Kidney (tissue), 14 donors: ENCODE results near the gene CLDN6. TPM values are rescaled to one million over a fixed set of nuclear protein-coding genes. Genes with fewer than 3 reads are reported as not detected.

ENCODE experiments used
- DNase-seq, 5 donors: peaks; one replicate each; pipeline ENCODE4 v3.0.0-alpha.2; 2013 to 2020
- FAIRE-seq: peaks from 2 replicates; lab custom pipeline; 2012; peaks lifted over from hg19 to GRCh38; lab: Jason Lieb, UNC
- H3K27ac ChIP-seq, 2 donors: one replicate each; pipeline ENCODE4 v1.7.0; 2013; ENCODE audit warnings: low read depth in 2 of 2, low read length in 2 of 2, inconsistent platforms in 1 of 2
- H3K27me3 ChIP-seq: one replicate; pipeline ENCODE4 v1.7.1; 2013; ENCODE audit warnings: low read length, inconsistent platforms; ENCODE audit not compliant: control insufficient read depth, insufficient read depth
- H3K36me3 ChIP-seq, 3 donors: one replicate each; pipeline versions ENCODE4 v1.7.0 to v1.7.1; 2013; ENCODE audit warnings: low read length in 3 of 3, control low read depth in 1 of 3, inconsistent platforms in 1 of 3; ENCODE audit not compliant: insufficient read depth in 3 of 3, control insufficient read depth in 2 of 3
- H3K4me1 ChIP-seq, 3 donors: one replicate each; pipeline versions ENCODE4 v1.7.0 to v1.7.1; 2013; ENCODE audit warnings: low read length in 3 of 3, inconsistent platforms in 1 of 3, low read depth in 1 of 3; ENCODE audit not compliant: control insufficient read depth in 2 of 3, insufficient read depth in 2 of 3
- H3K4me3 ChIP-seq, 3 donors: one replicate each; pipeline versions ENCODE4 v1.7.0 to v1.8.1; 2013; ENCODE audit warnings: low read length in 3 of 3, control low read depth in 1 of 3, inconsistent platforms in 1 of 3
- H3K9ac ChIP-seq, 3 donors: one replicate each; pipeline versions ENCODE4 v1.7.0 to v1.7.1; 2013; ENCODE audit warnings: low read length in 3 of 3, control low read depth in 1 of 3, inconsistent platforms in 1 of 3
- H3K9me3 ChIP-seq, 3 donors: one replicate each; pipeline versions ENCODE4 v1.7.0 to v1.7.1; 2013; ENCODE audit warnings: low read length in 3 of 3, control low read depth in 1 of 3, inconsistent platforms in 1 of 3; ENCODE audit not compliant: control insufficient read depth in 2 of 3, insufficient read depth in 1 of 3
- intact Hi-C: fragments of 100-400 bp; cut with DNase I; formaldehyde crosslinking; loops from one replicate; pipeline ENCODE4 v1.11.1; 2022
- polyA plus RNA-seq: library from polyadenylated mRNA; stranded (reverse); fragments of 350-450 nt; fragmentation: Illumina TruSeq; extraction: RNeasy Lipid Tissue Mini Kit (QIAGEN cat#74804); gene quantifications from one replicate; pipeline ENCODE4 v1.2.3, GENCODE V29; 2014; ENCODE audit warnings: low read depth, low replicate concordance; ENCODE audit not compliant: insufficient read depth
- total RNA-seq: library from RNA; stranded (reverse); fragmentation: NEBNext Ultra II Directional; extraction: Animal tissue kit (Norgen Biotek cat#: 25700); gene quantifications from one replicate; pipeline ENCODE4 v1.2.1, GENCODE V29; 2021
- TF ChIP-seq, protein P1 (sequence below): IDR thresholded peaks from 3 replicates; pipeline ENCODE4 v1.5.1; 2012; ENCODE audit warnings: mild to moderate bottlenecking, moderate library complexity, borderline replicate concordance; ENCODE audit not compliant: insufficient read depth; ENCODE audit errors: extremely low read depth
- donor health status: control.
- donor health status: control.
- donor health status: control.
- donor health status: control.
- donor health status: control.
- donor health status: DM: yes; HTN: yes; CAD: no.
- donor health status: Normal renal cell carcinoma (clear cell type).

Gene CLDN6
- total and polyA plus RNA-seq, 2 donors from 2014 or later, result 0.47 TPM; not detected in 1

DNA sequence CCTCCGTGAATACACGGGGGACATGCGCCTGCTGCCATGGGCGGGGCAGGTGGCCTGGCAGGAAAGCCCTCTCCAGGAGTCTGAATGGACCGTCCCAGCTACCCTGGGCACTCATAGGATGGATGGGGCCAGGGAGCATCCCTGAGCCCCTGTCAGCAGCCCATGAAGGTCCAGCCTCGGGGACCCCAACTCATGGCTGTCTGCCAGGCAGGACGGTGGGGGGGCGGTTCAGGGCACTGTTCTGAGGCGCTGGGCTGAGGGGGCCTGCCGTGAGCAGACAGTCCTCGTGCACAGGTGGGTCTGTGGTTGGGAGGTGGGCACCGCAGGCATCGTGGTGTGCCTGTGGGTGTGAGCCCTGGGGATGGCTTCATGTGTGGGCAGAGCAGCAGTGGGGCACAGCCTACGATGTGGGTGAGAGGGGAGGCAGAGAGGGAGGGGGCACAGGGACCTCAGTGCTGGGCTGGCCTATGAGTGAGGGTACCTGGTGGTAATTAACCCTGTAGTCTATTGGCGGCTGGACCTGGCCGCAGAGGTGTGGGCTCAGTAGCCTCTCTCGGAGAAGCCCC, 31.3 kb downstream of the CLDN6 start:
- DNase-seq (no peak), FAIRE-seq (no peak)
- H3K27me3 ChIP-seq, result no peaks in the 10 kb centered on the region
- H3K9me3 ChIP-seq, result no peaks in the 10 kb centered on the region
- TF ChIP-seq, protein P1, sequence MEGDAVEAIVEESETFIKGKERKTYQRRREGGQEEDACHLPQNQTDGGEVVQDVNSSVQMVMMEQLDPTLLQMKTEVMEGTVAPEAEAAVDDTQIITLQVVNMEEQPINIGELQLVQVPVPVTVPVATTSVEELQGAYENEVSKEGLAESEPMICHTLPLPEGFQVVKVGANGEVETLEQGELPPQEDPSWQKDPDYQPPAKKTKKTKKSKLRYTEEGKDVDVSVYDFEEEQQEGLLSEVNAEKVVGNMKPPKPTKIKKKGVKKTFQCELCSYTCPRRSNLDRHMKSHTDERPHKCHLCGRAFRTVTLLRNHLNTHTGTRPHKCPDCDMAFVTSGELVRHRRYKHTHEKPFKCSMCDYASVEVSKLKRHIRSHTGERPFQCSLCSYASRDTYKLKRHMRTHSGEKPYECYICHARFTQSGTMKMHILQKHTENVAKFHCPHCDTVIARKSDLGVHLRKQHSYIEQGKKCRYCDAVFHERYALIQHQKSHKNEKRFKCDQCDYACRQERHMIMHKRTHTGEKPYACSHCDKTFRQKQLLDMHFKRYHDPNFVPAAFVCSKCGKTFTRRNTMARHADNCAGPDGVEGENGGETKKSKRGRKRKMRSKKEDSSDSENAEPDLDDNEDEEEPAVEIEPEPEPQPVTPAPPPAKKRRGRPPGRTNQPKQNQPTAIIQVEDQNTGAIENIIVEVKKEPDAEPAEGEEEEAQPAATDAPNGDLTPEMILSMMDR, result no peak
- no peaks in the 10 kb centered on the region for H3K4me1 ChIP-seq
- no peak overlapping the region for H3K27ac ChIP-seq
- no peak overlapping the region for H3K9ac ChIP-seq
- intact Hi-C loops, result no loop called here
- H3K36me3 ChIP-seq, result no peaks in the 10 kb centered on the region
- no peak overlapping the region for H3K4me3 ChIP-seq

DNA sequence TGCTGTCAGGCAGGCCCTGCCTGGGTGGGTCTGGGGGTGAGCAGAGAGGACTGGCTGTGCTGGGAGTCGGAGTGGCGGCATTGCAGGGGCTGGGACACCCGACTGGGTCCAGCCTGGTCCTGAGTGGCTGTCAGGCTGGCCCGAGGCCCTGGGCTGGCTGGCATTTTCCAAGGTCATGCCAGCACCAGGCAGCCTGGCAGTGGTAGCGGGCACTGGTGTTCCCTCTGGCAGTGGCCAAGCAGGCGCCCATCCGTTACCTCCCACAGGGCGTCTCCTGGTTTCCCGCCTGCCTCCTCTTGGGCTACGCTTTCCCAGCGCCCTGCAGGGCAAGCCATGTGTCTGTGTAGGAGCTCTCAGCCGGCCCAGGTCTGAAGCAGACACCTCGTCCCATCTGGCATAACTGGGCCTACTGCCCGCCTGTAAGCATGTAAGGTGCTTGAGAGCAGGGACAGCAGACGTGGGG, 32.1 kb downstream of the CLDN6 start:
- no peak overlapping the region for H3K4me3 ChIP-seq
- no peaks in the 10 kb centered on the region for H3K9me3 ChIP-seq
- intact Hi-C loops, result no loop called here
- H3K9ac ChIP-seq, result no peak overlapping the region
- H3K36me3 ChIP-seq, result no peaks in the 10 kb centered on the region
- TF ChIP-seq, protein P1, result no peak
- FAIRE-seq (no peak), DNase-seq (no peak)
- no peaks in the 10 kb centered on the region for H3K27me3 ChIP-seq
- H3K27ac ChIP-seq, result no peak overlapping the region
- peaks cover 0 to under 1% (median 0%) of the 10 kb centered on the region in 3 donors for H3K4me1 ChIP-seq

DNA sequence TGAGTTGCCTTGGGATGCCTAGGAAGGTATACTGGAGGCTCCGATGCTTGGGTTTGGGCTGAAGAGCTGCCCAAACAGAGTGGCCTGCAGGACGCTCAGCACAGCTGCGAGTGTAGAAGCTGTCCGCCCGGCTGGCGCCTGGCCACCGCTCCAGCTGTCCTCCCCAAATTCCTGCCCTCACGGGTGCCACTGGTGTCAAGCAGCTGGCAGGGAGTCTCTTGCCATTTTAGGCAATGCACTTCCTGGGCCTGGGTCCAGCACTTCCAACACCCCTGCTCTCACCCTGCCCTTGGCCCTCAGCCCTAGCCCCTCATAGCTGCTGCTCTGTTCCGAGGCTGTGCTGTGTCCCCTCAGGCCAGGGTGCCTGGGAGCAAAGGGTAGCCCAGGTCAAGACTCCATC, 32.5 kb downstream of the CLDN6 start:
- no peaks in the 10 kb centered on the region for H3K27me3 ChIP-seq
- H3K4me1 ChIP-seq, result peaks cover 0 to 3% (median 0%) of the 10 kb centered on the region in 3 donors
- TF ChIP-seq, protein P1, result no peak
- H3K9ac ChIP-seq, result no peak overlapping the region
- no peaks in the 10 kb centered on the region for H3K36me3 ChIP-seq
- H3K4me3 ChIP-seq, result no peak overlapping the region
- H3K9me3 ChIP-seq, result no peaks in the 10 kb centered on the region
- FAIRE-seq (no peak), DNase-seq (peak in 1 of 5 donors; percentile 78)
- H3K27ac ChIP-seq, result no peak overlapping the region
- intact Hi-C loops, result no loop called here

DNA sequence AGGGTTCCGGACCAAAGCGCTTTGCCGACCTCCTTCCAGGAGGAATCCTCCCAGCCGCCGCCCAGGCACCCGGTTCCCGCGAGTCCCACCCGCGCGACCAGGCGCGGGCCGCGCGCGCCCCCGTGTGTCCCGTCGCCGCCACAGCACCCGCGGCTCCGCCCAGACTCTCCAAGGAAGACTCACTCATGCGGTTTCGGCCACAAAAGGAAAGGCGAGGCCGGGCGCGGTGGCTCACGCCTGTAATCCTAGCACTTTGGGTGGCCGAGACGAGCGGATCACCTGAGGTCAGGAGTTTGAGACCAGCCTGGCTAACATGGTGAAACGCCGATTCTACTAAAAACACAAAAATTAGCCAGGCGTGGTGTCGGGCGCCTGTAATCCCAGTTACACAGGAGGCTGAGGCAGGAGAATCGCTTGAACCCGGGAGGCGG, 34.3 kb downstream of the CLDN6 start:
- Histone ChIP-seq H3K4me1 (peaks cover 0 to 6% (median 0%) of the 10 kb centered on the region in 3 donors), H3K27ac (no peak overlapping the region), H3K36me3 (no peaks in the 10 kb centered on the region), H3K9me3 (no peaks in the 10 kb centered on the region), H3K27me3 (no peaks in the 10 kb centered on the region), H3K9ac (no peak overlapping the region), H3K4me3 (no peak overlapping the region)
- FAIRE-seq (no peak), DNase-seq (peak; percentile 85 to 93 (median 91))
- TF ChIP-seq, protein P1, result peak; percentile 89
- intact Hi-C loops, result no loop called here
